ENCODE measurements around the gene ACOT8.

ACOT8 gene

DNA sequence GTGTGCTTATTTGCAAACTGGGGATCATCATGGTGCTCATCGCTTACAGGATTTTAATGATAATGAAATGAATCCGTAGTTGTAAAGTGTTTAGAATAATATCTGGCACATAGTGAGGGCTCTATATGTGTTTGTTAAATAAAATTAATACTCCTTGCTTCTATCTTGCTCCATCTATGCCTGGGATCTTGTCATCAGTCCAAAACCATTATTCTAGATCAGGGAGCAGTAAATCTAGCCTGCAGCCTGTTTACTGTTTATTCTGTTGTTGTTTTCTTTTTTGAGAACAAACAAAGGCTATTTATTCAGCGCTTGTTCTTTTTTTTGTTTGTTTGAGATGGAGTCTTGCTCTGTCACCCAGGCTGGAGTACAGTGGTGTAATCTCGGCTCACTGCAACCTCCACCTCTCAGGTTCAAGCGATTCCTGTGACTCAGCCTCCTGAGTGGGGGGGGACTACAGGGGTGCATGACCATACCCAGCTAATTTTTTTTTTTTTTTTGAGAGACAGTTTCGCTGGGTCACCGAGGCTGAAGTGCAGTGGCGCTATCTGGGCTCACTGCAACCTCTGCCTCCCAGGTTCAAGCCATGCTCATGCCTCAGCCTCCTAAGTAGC, 8.1 kb downstream of the ACOT8 start:
- TF ChIP-seq EZH2phosphoT487 (IDR thresholded peaks at IDR 0.05; ENCODE audit: low read depth) = no peak
- TF ChIP-seq, protein P1, sequence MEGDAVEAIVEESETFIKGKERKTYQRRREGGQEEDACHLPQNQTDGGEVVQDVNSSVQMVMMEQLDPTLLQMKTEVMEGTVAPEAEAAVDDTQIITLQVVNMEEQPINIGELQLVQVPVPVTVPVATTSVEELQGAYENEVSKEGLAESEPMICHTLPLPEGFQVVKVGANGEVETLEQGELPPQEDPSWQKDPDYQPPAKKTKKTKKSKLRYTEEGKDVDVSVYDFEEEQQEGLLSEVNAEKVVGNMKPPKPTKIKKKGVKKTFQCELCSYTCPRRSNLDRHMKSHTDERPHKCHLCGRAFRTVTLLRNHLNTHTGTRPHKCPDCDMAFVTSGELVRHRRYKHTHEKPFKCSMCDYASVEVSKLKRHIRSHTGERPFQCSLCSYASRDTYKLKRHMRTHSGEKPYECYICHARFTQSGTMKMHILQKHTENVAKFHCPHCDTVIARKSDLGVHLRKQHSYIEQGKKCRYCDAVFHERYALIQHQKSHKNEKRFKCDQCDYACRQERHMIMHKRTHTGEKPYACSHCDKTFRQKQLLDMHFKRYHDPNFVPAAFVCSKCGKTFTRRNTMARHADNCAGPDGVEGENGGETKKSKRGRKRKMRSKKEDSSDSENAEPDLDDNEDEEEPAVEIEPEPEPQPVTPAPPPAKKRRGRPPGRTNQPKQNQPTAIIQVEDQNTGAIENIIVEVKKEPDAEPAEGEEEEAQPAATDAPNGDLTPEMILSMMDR (IDR thresholded peaks at IDR 0.05; ENCODE audit: low read depth, low read length) = no peak
- H3K9me3 ChIP-seq (ENCODE audit: insufficient read depth, low read length) = no peaks in the 10 kb centered on the region
- no peak overlapping the region for H3K4me3 ChIP-seq (ENCODE audit: low read length)
- H3K27me3 ChIP-seq (ENCODE audit: low read depth, low read length) = no peaks in the 10 kb centered on the region
- H3K9ac ChIP-seq (ENCODE audit: low read length) = no peak overlapping the region
- no peak overlapping the region for H2AFZ ChIP-seq (ENCODE audit: low read depth, low read length)
- no peaks in the 10 kb centered on the region for H3K79me2 ChIP-seq (ENCODE audit: low read length)
- no peak overlapping the region for H3K4me2 ChIP-seq (ENCODE audit: low read length)
- peaks cover 6% of the 10 kb centered on the region for H3K36me3 ChIP-seq (replicated peaks; ENCODE audit: low read depth, low read length)
- no peaks in the 10 kb centered on the region for H4K20me1 ChIP-seq (ENCODE audit: insufficient read depth, low read length)
- H3K27ac ChIP-seq (ENCODE audit: low read length) = no peak overlapping the region
- H3K4me1 ChIP-seq (ENCODE audit: low read length) = no peaks in the 10 kb centered on the region

DNA sequence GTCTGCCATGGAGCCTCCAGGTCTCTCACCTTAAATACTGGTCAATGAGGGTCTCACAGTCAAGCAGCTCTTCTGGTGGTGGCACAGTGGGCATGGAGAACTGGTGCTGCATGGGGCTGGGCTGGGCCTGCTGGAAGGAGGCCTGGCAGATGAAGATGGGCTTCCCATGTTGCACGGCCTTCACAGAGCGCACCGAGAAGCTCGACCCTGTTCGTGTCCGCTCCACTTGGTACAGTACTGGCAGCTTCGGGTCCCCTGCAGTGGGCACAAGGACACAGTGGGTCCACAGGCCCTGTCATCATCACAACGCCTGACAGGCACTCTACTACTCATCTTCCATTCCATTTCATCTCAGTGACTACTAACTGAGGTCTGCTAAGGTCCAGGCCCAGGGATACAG, 8.8 kb downstream of the ACOT8 start:
- Histone ChIP-seq H3K79me2 (ENCODE audit: low read length) (no peaks in the 10 kb centered on the region), H2AFZ (ENCODE audit: low read depth, low read length) (no peak overlapping the region), H3K27me3 (ENCODE audit: low read depth, low read length) (no peaks in the 10 kb centered on the region), H3K36me3 (replicated peaks; ENCODE audit: low read depth, low read length) (peaks cover 9% of the 10 kb centered on the region), H3K4me1 (ENCODE audit: low read length) (no peaks in the 10 kb centered on the region), H3K4me2 (ENCODE audit: low read length) (no peak overlapping the region), H3K4me3 (ENCODE audit: low read length) (no peak overlapping the region), H4K20me1 (ENCODE audit: insufficient read depth, low read length) (no peaks in the 10 kb centered on the region), H3K9me3 (ENCODE audit: insufficient read depth, low read length) (no peaks in the 10 kb centered on the region), H3K27ac (ENCODE audit: low read length) (no peak overlapping the region), H3K9ac (ENCODE audit: low read length) (no peak overlapping the region)
- TF ChIP-seq, protein P1 (IDR thresholded peaks at IDR 0.05; ENCODE audit: low read depth, low read length) = no peak
- no peak for TF ChIP-seq EZH2phosphoT487 (IDR thresholded peaks at IDR 0.05; ENCODE audit: low read depth)

DNA sequence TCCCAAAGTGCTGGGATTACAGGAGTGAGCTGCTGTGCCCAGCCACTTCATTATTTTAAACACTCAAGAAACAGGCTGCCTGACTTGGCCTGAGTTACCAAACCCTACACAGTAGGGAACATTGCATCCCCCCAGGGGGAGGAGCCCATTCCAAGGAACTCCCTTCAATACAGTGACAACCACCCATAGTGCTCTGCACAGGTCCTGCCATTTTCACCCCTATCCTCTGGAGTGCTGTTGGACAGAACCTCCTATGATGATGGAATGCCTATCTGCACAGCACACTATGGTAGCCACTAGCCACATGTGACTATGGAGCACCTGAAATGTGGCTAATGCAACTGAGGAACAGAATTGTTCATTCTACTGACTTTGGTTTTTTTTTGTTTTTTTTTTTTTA, 11.7 kb downstream of the ACOT8 start:
- no peaks in the 10 kb centered on the region for H4K20me1 ChIP-seq (ENCODE audit: insufficient read depth, low read length)
- no peak overlapping the region for H3K27ac ChIP-seq (ENCODE audit: low read length)
- no peak for TF ChIP-seq EZH2phosphoT487 (IDR thresholded peaks at IDR 0.05; ENCODE audit: low read depth)
- H3K4me2 ChIP-seq (ENCODE audit: low read length) = no peak overlapping the region
- H3K4me1 ChIP-seq (ENCODE audit: low read length) = peaks cover 16% of the 10 kb centered on the region
- H3K9ac ChIP-seq (ENCODE audit: low read length) = no peak overlapping the region
- H3K4me3 ChIP-seq (ENCODE audit: low read length) = no peak overlapping the region
- no peaks in the 10 kb centered on the region for H3K79me2 ChIP-seq (ENCODE audit: low read length)
- H3K9me3 ChIP-seq (ENCODE audit: insufficient read depth, low read length) = no peaks in the 10 kb centered on the region
- no peak overlapping the region for H2AFZ ChIP-seq (ENCODE audit: low read depth, low read length)
- peaks cover 18% of the 10 kb centered on the region for H3K36me3 ChIP-seq (replicated peaks; ENCODE audit: low read depth, low read length)
- H3K27me3 ChIP-seq (ENCODE audit: low read depth, low read length) = no peaks in the 10 kb centered on the region

DNA sequence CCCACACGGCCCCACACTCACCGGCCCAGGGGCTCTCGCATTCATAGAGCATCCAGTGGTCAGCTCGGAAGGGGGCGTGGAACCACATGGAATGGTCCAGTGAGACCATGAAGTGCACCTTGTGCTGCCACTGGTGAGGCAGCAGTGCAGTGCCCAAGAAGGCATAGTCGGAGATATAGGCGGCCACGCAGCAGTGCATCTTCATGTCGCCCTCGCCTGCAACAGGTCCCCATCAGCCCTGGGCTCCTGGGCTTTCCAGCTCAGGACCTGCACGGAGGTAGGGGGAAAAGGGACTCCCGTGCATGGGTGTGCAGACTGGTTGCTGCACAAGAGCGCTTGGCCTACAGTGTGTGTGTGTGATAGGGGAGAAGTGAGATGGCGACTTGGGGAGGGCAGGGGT, 13.7 kb downstream of the ACOT8 start:
- H3K9me3 ChIP-seq (ENCODE audit: insufficient read depth, low read length) = no peaks in the 10 kb centered on the region
- no peak overlapping the region for H3K27ac ChIP-seq (ENCODE audit: low read length)
- H3K36me3 ChIP-seq (replicated peaks; ENCODE audit: low read depth, low read length) = peaks cover 18% of the 10 kb centered on the region
- H3K4me1 ChIP-seq (ENCODE audit: low read length) = peaks cover 21% of the 10 kb centered on the region
- H3K79me2 ChIP-seq (ENCODE audit: low read length) = no peaks in the 10 kb centered on the region
- H3K4me2 ChIP-seq (ENCODE audit: low read length) = no peak overlapping the region
- no peaks in the 10 kb centered on the region for H3K27me3 ChIP-seq (ENCODE audit: low read depth, low read length)
- TF ChIP-seq, protein P1 (IDR thresholded peaks at IDR 0.05; ENCODE audit: low read depth, low read length) = no peak
- no peak for TF ChIP-seq EZH2phosphoT487 (IDR thresholded peaks at IDR 0.05; ENCODE audit: low read depth)
- no peak overlapping the region for H3K4me3 ChIP-seq (ENCODE audit: low read length)
- no peak overlapping the region for H3K9ac ChIP-seq (ENCODE audit: low read length)
- no peak overlapping the region for H2AFZ ChIP-seq (ENCODE audit: low read depth, low read length)
- no peaks in the 10 kb centered on the region for H4K20me1 ChIP-seq (ENCODE audit: insufficient read depth, low read length)
